ENCODE measurements around the gene CLDN9. TPM values are rescaled to one million over a fixed set of nuclear protein-coding genes. Genes with fewer than 3 reads are reported as not detected.

Gene CLDN9, protein sequence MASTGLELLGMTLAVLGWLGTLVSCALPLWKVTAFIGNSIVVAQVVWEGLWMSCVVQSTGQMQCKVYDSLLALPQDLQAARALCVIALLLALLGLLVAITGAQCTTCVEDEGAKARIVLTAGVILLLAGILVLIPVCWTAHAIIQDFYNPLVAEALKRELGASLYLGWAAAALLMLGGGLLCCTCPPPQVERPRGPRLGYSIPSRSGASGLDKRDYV
- total RNA-seq: 1 to 10 TPM in 1 of 4 donors, under 1 TPM in 3; 0.17 to 2.2 (median 0.86) TPM
- polyA plus RNA-seq: 1 to 10 TPM in 1 of 3 donors, under 1 TPM in 2; 0.12 to 1.3 (median 0.18) TPM
- long read RNA-seq, donor 1: 0 reads
- long read RNA-seq, donor 2: 0 reads

DNA sequence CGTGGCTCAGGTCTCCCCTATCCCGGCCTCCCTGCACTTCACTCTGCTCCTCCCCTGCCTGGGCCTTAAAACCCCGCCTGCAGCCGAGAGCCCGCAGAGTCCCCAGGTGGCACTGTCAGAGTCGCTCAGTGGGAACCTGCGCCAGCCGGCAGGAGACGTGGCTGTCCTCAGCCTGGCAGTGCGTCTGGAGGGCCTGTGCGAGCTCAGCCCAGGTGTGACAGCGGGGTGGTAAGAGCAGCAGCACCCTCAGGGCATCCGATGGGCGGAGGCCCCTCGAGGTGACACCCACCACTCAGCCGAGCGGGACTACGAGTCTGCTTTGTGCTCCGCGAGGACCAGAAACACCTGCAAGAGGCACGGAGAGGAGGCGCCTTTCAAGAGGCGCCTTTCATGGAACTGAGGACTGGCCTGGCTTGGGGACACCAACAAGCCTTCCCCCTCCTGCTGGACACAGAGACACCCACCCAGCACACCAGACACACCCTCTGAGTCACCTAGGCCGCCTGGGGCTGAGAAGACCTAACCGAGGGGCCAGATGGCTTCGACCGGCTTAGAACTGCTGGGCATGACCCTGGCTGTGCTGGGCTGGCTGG, at the start of gene CLDN9:
Gene CLDN9 (plus strand): TSS at position 96 of the 593 bp plus-strand sequence. CDS start 440 bp downstream, at position 536.
- TF ChIP-seq, protein P1, sequence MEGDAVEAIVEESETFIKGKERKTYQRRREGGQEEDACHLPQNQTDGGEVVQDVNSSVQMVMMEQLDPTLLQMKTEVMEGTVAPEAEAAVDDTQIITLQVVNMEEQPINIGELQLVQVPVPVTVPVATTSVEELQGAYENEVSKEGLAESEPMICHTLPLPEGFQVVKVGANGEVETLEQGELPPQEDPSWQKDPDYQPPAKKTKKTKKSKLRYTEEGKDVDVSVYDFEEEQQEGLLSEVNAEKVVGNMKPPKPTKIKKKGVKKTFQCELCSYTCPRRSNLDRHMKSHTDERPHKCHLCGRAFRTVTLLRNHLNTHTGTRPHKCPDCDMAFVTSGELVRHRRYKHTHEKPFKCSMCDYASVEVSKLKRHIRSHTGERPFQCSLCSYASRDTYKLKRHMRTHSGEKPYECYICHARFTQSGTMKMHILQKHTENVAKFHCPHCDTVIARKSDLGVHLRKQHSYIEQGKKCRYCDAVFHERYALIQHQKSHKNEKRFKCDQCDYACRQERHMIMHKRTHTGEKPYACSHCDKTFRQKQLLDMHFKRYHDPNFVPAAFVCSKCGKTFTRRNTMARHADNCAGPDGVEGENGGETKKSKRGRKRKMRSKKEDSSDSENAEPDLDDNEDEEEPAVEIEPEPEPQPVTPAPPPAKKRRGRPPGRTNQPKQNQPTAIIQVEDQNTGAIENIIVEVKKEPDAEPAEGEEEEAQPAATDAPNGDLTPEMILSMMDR (IDR thresholded peaks at IDR 0.05): no peak
- H3K9me3 ChIP-seq: no peaks in the 10 kb centered on the region
- peaks cover 0 to 45% (median 15%) of the 10 kb centered on the region in 3 donors for H3K27me3 ChIP-seq (ENCODE audit: insufficient read depth in 3 of 3, low read length in 2 of 3)
- H3K36me3 ChIP-seq (ENCODE audit: insufficient read depth in 1 of 2, low read depth in 1 of 2): no peaks in the 10 kb centered on the region
- no peak within 1 kb of the TSS for H3K4me3 ChIP-seq
- no peak within 1 kb of the TSS for H3K27ac ChIP-seq
- intact Hi-C loops (cut with DNase I): no loop called here
- WGBS, 3 donors: 34 to 42% (median 36%) methylated on average over 22 to 27 of the region's 27 CpGs
- peaks cover 1% of the 10 kb centered on the region for H3K4me1 ChIP-seq
- peak in 3 of 4 donors; percentile 18 to 21 (median 19) for ATAC-seq
- DNase-seq: no peak

DNA sequence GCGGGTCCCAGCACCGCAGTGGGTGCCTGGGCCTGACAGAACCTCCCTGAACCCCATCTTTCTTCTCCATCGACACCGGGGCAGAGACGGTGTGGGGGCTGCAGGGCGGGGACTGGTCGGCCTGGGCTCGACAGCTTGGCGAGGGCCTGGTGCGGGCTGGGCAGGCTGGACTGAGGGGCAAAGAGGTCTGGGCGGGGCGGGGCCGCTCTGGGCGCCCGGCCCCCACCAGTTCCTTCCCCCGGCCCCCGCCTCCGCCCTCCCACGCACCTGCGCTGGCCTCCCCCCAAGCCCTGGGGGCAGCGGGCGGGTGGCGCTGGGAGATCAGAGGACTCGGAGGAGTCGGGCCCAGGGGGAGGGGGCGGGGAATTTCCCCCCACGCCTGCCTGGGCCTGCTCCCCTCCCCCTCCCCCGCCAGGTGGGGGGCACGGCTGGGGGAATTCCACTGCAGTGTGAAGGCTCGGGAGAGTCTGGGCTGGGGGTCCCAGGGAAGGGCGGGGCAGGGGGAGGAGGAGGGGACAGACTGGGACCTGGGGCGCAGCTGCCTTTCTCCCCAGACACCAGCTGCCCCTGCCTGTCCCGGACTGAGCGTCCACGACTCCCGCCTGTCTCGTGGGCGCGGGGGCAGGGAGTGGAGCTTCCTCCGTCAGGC, 49.5 kb upstream of the CLDN9 start:
- no peaks in the 10 kb centered on the region for H3K9me3 ChIP-seq
- 2 to 5% (median 3%) methylated on average over 12 to 39 of the region's 40 CpGs for WGBS, 3 donors
- peak overlapping the region; percentile 53 for H3K4me3 ChIP-seq
- DNase-seq (peak in 1 of 2 donors; percentile 51), ATAC-seq (no peak)
- H3K36me3 ChIP-seq (ENCODE audit: insufficient read depth in 1 of 2, low read depth in 1 of 2): no peaks in the 10 kb centered on the region
- peaks cover 22% of the 10 kb centered on the region for H3K4me1 ChIP-seq
- H3K27me3 ChIP-seq (ENCODE audit: insufficient read depth in 3 of 3, low read length in 2 of 3): peaks cover 0 to 83% (median 37%) of the 10 kb centered on the region in 3 donors
- H3K27ac ChIP-seq: no peak overlapping the region
- TF ChIP-seq, protein P1 (IDR thresholded peaks at IDR 0.05): no peak
- intact Hi-C loops (cut with DNase I): no loop called here

DNA sequence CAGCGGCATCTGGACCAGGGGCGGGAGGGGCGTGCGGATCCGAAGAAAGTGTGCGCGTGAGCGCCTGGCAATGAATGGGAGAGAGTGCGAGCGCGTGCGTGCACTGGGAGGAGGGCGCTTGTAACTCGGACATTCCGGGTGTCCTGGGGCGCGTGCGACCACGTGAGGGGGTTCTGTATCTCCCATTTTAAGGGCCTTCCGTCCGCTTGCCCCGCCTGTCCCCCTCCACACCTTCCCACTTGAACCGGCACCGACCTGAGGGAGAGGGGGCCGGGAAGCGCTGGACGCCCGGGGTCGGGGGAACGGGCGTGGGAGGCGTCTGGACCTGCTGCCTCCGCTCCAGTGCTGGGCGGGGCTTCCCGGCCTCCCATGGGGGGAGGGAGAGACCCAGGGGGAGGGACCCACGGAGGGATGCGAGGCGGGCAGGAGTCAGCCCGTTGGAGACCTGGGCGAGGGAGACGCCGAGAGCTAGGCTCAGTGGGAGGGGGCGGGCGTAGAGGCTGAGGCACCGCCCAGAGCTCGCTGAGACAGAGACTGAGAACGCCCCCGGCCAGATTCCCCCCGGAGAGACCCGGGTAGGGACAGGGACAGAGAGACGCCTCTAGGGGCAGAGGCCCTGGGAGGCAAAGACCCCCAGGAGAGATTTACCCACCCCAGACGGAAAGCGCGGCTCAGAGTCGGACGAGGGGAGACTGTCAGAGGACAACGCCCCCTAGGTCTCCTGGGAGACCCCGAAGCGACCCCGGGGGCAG, 48.8 kb upstream of the CLDN9 start, which contains the start of gene KREMEN2:
Gene KREMEN2 (plus strand): TSS at position 553 of the 752 bp plus-strand sequence. CDS start 246 bp downstream, outside the sequence.
- Histone ChIP-seq H3K4me3 (peak within 1 kb of the TSS; percentile 53), H3K9me3 (no peaks in the 10 kb centered on the region), H3K27ac (no peak within 1 kb of the TSS), H3K27me3 (ENCODE audit: insufficient read depth in 3 of 3, low read length in 2 of 3) (peaks cover 0 to 87% (median 37%) of the 10 kb centered on the region in 3 donors), H3K4me1 (peaks cover 22% of the 10 kb centered on the region), H3K36me3 (ENCODE audit: insufficient read depth in 1 of 2, low read depth in 1 of 2) (no peaks in the 10 kb centered on the region)
- intact Hi-C loops (cut with DNase I): no loop called here
- DNase-seq (peak in 1 of 2 donors; percentile 50), ATAC-seq (no peak)
- TF ChIP-seq, protein P1 (IDR thresholded peaks at IDR 0.05): no peak
- WGBS, 3 donors: 0 to 1% (median 1%) methylated on average over 33 to 60 of the region's 60 CpGs

DNA sequence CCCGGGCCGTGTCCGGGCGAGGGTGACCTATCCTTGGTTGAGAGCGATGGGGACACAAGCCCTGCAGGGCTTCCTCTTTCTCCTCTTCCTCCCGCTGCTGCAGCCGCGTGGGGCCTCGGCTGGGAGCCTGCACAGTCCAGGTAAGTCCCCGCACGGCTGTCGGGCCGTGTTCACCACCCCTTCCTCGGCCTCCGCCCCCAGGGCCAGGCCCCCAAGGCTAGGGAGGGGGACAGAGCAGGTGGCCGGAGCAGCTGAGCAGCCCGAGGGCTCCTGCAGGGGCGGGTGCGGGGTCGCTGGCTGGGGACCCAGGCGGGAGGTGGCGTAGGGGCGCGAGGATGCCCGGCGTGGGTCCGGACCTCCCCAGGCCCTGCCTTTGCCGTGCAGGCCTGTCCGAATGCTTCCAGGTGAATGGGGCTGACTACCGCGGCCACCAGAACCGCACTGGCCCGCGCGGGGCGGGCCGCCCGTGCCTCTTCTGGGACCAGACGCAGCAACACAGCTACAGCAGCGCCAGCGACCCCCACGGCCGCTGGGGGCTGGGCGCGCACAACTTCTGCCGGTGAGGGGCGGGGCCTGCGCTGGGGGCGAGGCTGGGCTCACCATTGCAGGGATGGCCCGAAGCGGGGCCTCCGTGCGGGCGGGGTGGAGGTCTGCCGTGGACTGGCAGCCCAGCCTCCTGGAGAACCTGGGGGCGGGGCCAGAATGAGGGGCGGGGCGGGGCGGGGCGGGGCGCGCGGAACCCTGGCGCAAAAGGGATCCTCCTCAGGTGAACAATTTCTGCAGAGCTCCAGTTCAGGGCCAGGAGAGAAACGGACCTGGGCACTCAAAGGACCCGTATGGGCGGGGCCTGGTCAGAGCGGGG, 48.0 kb upstream of the CLDN9 start:
- WGBS, 3 donors: 1 to 2% (median 1%) methylated on average over 43 to 68 of the region's 68 CpGs
- TF ChIP-seq, protein P1 (IDR thresholded peaks at IDR 0.05): no peak
- peak overlapping the region; percentile 53 for H3K4me3 ChIP-seq
- no peak overlapping the region for H3K27ac ChIP-seq
- no peaks in the 10 kb centered on the region for H3K9me3 ChIP-seq
- H3K36me3 ChIP-seq (ENCODE audit: insufficient read depth in 1 of 2, low read depth in 1 of 2): no peaks in the 10 kb centered on the region
- intact Hi-C loops (cut with DNase I): no loop called here
- peaks cover 22% of the 10 kb centered on the region for H3K4me1 ChIP-seq
- ATAC-seq (no peak), DNase-seq (peak in 1 of 2 donors; percentile 58)
- H3K27me3 ChIP-seq (ENCODE audit: insufficient read depth in 3 of 3, low read length in 2 of 3): peaks cover 0 to 80% (median 37%) of the 10 kb centered on the region in 3 donors

Data from psoas muscle (tissue), 8 donors.